ENCODE results near the gene ZMYM4. TPM values are rescaled to one million over a fixed set of nuclear protein-coding genes. Genes with fewer than 3 reads are reported as not detected.
A peak's percentile ranks its signal among the peaks of the same experiment; 100 is the strongest.

ZMYM4 gene
- total RNA-seq, 2 donors from 2014 or later, result 20.2 to 21.1 TPM

DNA sequence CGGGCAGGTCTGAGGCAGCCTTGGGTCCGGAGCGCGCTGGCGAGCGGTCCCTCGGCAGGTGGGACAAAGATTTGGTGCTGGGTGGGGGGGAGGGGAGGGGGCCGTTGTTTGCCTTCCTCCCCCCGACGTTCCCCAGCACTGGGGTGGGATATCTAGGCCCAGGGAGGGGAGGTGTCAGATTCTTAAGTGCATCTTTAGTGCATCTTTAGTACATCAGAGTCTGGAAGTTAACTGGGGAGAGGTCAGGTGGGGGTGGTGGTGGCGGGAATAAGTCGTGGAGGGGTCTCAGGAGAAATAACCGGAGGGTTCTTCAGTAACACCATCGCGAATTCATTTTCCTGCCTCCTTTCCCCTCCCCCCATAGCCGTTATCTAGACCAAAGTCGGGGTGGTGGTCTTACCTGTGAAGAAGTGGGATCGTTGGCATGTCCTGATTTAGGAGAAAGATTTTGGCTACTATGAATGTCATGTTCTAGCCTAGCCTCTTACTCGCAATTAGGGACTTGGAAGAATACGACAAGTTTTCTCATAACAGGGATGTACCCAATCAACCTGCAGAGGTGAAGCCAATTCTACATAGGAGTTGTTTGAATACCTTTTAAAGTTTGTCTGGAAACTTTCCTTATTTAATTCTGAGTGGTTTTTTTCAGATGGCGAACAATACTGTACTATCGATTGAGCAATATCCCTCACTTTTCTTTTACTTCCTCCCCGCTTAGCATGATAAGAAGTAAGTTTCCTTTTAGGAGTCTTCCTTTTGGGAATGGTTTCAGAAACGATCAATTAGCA lies 886 bp downstream of the ZMYM4 start:
- H3K4me3 ChIP-seq, result peak overlapping the region; percentile 65 to 79
- TF ChIP-seq, protein P1, sequence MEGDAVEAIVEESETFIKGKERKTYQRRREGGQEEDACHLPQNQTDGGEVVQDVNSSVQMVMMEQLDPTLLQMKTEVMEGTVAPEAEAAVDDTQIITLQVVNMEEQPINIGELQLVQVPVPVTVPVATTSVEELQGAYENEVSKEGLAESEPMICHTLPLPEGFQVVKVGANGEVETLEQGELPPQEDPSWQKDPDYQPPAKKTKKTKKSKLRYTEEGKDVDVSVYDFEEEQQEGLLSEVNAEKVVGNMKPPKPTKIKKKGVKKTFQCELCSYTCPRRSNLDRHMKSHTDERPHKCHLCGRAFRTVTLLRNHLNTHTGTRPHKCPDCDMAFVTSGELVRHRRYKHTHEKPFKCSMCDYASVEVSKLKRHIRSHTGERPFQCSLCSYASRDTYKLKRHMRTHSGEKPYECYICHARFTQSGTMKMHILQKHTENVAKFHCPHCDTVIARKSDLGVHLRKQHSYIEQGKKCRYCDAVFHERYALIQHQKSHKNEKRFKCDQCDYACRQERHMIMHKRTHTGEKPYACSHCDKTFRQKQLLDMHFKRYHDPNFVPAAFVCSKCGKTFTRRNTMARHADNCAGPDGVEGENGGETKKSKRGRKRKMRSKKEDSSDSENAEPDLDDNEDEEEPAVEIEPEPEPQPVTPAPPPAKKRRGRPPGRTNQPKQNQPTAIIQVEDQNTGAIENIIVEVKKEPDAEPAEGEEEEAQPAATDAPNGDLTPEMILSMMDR (IDR thresholded peaks at IDR 0.05), result no peak
- DNase-seq (ENCODE audit: low spot score), result no peak
- H3K36me3 ChIP-seq, result no peaks in the 10 kb centered on the region
- H3K27ac ChIP-seq, result peak overlapping the region; percentile 86 to 88
- H3K27me3 ChIP-seq, result no peaks in the 10 kb centered on the region
- no peaks in the 10 kb centered on the region for H3K9me3 ChIP-seq
- H3K4me1 ChIP-seq, result peaks cover 0 to 26% of the 10 kb centered on the region in 2 donors

DNA sequence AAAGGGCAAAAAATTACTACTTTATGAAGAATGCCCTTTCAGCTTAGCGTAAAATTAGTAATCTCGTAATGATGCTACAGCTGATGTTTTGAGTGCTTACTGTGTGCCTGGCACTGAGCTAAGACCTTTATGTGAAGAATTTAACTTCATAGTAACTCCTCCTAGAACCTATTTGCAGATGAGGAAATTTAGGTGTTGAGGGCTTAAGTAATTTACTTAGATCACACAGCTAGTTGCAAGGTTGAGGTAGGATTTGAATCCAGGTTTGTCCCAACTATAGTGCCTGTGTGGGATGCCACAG lies 1.4 kb downstream of the ZMYM4 start:
- no peaks in the 10 kb centered on the region for H3K36me3 ChIP-seq
- TF ChIP-seq, protein P1 (IDR thresholded peaks at IDR 0.05), result no peak
- H3K27me3 ChIP-seq, result no peaks in the 10 kb centered on the region
- H3K9me3 ChIP-seq, result no peaks in the 10 kb centered on the region
- DNase-seq (ENCODE audit: low spot score), result no peak
- H3K27ac ChIP-seq, result no peak overlapping the region
- H3K4me3 ChIP-seq, result peak overlapping the region in 1 of 2 donors; percentile 79
- H3K4me1 ChIP-seq, result peaks cover 0 to 21% of the 10 kb centered on the region in 2 donors

DNA sequence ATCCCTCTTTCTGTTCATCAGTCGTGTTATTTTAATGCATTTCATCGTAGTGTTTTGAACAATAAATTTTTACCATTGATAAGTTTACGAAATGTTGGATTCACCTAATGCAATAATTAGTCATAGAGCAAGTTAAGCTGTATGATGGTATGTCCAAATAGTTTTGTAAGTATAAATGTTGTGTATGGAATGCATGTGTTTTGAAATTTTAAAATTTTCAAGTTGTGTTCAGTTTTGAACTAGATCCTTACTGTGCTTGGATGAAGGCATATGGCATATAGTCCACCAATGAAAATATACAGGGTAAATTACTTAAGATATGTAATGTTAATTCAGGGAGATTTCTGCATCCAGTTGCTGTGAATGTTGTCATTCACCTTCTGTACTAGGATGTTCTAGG lies 2.3 kb downstream of the ZMYM4 start:
- DNase-seq (ENCODE audit: low spot score), result no peak
- Histone ChIP-seq H3K4me1 (peaks cover 0 to 17% of the 10 kb centered on the region in 2 donors), H3K27ac (no peak overlapping the region), H3K36me3 (no peaks in the 10 kb centered on the region), H3K9me3 (no peaks in the 10 kb centered on the region), H3K4me3 (no peak overlapping the region), H3K27me3 (no peaks in the 10 kb centered on the region)
- TF ChIP-seq, protein P1 (IDR thresholded peaks at IDR 0.05), result no peak

DNA sequence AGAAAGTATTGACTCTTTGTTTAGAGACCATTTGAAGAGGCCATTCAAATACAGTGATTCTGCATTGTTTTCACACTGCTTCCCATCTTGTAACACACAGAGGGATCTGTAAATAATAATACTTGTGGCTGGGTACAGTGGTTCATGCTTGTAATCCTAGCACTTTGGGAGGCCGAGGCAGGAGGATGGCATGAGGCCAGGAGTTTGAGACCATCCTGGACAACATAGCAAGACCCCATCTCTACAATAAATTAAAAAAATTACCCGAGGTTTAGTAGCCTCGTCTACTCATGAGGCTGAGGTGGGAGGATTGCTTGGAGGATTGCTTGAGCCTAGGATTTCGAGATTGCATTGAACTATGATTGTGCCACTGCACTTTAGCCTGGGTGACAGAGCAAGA lies 5.7 kb downstream of the ZMYM4 start:
- Histone ChIP-seq H3K36me3 (peaks cover 7% of the 10 kb centered on the region), H3K4me1 (peaks cover 0 to 26% of the 10 kb centered on the region in 2 donors), H3K4me3 (no peak overlapping the region), H3K27ac (no peak overlapping the region), H3K9me3 (no peaks in the 10 kb centered on the region), H3K27me3 (no peaks in the 10 kb centered on the region)
- DNase-seq (ENCODE audit: low spot score), result no peak
- TF ChIP-seq, protein P1 (IDR thresholded peaks at IDR 0.05), result no peak

DNA sequence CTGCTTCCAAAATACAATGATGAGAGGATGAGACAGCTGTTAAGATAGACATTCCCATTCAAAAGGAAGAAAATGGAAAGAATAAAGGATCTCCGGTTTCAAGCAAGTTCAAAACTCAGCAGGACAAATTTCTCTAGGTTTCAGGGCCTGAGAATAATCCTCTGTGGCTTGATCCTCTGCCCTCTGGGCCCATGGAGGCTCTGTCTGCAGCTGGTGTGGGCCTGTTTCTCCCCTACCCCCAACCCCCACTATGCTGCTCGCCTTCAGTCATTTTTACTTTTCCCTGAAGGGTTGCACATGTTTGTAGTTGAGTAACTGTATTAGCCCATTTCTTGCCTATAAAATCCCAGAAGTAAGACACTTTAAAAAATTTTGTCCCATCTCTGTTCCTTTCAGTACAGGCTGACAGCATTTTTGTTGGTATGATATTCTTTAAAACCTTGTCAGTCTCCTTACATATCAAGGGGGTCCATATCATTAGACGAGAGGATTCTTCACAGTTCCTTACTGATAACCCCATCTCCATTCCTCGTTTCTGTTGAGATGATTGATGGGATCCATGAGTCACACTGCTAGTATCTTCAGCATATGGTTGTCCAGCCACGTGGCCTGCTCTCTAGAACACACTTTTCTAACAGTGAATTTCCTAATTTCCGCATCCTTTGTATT lies 10.5 kb downstream of the ZMYM4 start:
- H3K4me3 ChIP-seq, result no peak overlapping the region
- H3K9me3 ChIP-seq, result peaks cover 0 to 7% of the 10 kb centered on the region in 2 donors
- peaks cover 16% of the 10 kb centered on the region for H3K36me3 ChIP-seq
- no peak for DNase-seq (ENCODE audit: low spot score)
- H3K4me1 ChIP-seq, result peaks cover 0 to 9% of the 10 kb centered on the region in 2 donors
- no peaks in the 10 kb centered on the region for H3K27me3 ChIP-seq
- H3K27ac ChIP-seq, result no peak overlapping the region
- TF ChIP-seq, protein P1 (IDR thresholded peaks at IDR 0.05), result no peak

All from right atrium auricular region (tissue), 2 donors.